Left ventricle myocardium inferior (tissue), 1 donor: ENCODE data around the gene MYOM3. TPM values are rescaled to one million over a fixed set of nuclear protein-coding genes. Genes with fewer than 3 reads are reported as not detected.
A peak's percentile ranks its signal among the peaks of the same experiment; 100 is the strongest.

Source experiments
- DNase-seq: peaks from one replicate; pipeline ENCODE4 v3.0.0-alpha.2; 2020
- H3K27ac ChIP-seq: fragments of 200-600 bp; replicated peaks from 2 replicates; pipeline ENCODE4 v1.8.0; 2021
- H3K27me3 ChIP-seq: fragments of 200-600 bp; 2 replicates; pipeline ENCODE4 v1.8.0; 2021; ENCODE audit warnings: low read depth
- H3K36me3 ChIP-seq: fragments of 200-600 bp; 2 replicates; pipeline ENCODE4 v1.8.0; 2021
- H3K4me1 ChIP-seq: fragments of 200-600 bp; 2 replicates; pipeline ENCODE4 v1.8.0; 2021
- H3K4me3 ChIP-seq: fragments of 200-600 bp; 2 replicates; pipeline ENCODE4 v1.8.0; 2021; ENCODE audit warnings: mild to moderate bottlenecking, moderate library complexity
- H3K9me3 ChIP-seq: fragments of 200-600 bp; replicated peaks from 2 replicates; pipeline ENCODE4 v1.8.0; 2021
- CTCF ChIP-seq: fragments of 200-600 bp; IDR thresholded peaks from 2 replicates; pipeline ENCODE4 v1.8.0; 2021; ENCODE audit warnings: antibody characterized with exemption, mild to moderate bottlenecking, borderline replicate concordance
- intact Hi-C: fragments of 100-400 bp; cut with micrococcal nuclease; formaldehyde crosslinking; loops from one replicate; pipeline ENCODE4 v1.11.0; 2022
- total RNA-seq: library from RNA; stranded (reverse); fragmentation: NEBNext Ultra II Directional; extraction: Animal tissue kit (Norgen Biotek cat#: 25700); gene quantifications from one replicate; pipeline ENCODE4 v1.2.1, GENCODE V29; 2021
- donor health status: DM: no; HTN: yes; CAD: no; lungs with severe emphysema.

Gene MYOM3
- total RNA-seq, 1 donor from 2014 or later: 440 TPM

DNA sequence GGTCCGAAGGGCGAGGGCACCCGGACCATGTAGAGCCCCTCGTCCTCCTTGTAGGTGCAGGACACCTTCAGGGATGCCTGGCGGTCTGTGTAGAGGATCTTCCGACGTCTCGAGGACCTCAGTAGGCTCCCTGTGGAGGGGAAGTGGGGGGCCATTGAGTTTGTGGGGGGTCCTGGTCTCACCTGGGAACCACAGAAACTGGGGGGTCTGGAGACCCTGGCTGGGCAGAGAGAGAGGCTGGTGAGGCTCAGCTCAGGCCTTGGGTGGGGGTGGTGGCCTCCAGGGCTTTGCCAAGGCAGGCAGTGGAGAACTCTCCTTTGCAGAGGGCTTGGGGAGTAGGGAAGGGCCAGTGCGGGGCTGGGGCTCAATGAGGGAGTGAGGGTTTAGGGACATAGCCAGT is 19.0 kb downstream of the MYOM3 start:
- DNase-seq: no peak
- H3K9me3 ChIP-seq: no peaks in the 10 kb centered on the region
- no peak overlapping the region for H3K4me3 ChIP-seq
- peaks cover 59% of the 10 kb centered on the region for H3K36me3 ChIP-seq
- peak overlapping the region; percentile 79 for H3K27ac ChIP-seq
- TF ChIP-seq CTCF: no peak
- intact Hi-C loops: no loop called here
- H3K27me3 ChIP-seq: no peaks in the 10 kb centered on the region
- H3K4me1 ChIP-seq: peaks cover 78% of the 10 kb centered on the region

GRCh38 chr1:24091971-24092482 is 19.9 kb downstream of the MYOM3 start:
- peaks cover 68% of the 10 kb centered on the region for H3K4me1 ChIP-seq
- H3K27ac ChIP-seq: peak overlapping the region; percentile 79
- DNase-seq: no peak
- peaks cover 69% of the 10 kb centered on the region for H3K36me3 ChIP-seq
- no peak for TF ChIP-seq CTCF
- H3K9me3 ChIP-seq: no peaks in the 10 kb centered on the region
- intact Hi-C loops: no loop called here
- no peak overlapping the region for H3K4me3 ChIP-seq
- no peaks in the 10 kb centered on the region for H3K27me3 ChIP-seq

DNA sequence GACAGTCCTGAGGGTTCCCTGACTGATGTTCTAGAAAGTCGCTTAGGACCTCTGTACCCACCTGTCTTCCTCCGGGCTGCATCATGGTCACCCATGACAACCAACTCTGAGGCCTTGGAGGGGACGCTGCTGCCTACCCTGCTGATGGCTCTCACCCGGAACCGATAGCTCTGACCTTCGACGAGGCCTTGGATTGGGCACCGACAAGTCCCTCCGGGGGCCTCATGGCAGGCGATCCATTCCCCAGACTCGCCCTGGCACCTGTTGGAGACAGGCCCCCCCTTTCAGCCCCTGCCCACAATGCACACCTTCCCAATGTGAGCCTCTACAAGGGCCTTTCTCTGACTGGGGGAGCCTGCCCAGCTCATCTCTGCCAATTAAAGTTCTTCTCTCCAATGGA is 21.2 kb downstream of the MYOM3 start:
- Histone ChIP-seq H3K9me3 (no peaks in the 10 kb centered on the region), H3K4me1 (peaks cover 56% of the 10 kb centered on the region), H3K27me3 (no peaks in the 10 kb centered on the region), H3K27ac (peak overlapping the region; percentile 79), H3K36me3 (peaks cover 82% of the 10 kb centered on the region), H3K4me3 (no peak overlapping the region)
- intact Hi-C loops: no loop called here
- no peak for TF ChIP-seq CTCF
- no peak for DNase-seq

DNA sequence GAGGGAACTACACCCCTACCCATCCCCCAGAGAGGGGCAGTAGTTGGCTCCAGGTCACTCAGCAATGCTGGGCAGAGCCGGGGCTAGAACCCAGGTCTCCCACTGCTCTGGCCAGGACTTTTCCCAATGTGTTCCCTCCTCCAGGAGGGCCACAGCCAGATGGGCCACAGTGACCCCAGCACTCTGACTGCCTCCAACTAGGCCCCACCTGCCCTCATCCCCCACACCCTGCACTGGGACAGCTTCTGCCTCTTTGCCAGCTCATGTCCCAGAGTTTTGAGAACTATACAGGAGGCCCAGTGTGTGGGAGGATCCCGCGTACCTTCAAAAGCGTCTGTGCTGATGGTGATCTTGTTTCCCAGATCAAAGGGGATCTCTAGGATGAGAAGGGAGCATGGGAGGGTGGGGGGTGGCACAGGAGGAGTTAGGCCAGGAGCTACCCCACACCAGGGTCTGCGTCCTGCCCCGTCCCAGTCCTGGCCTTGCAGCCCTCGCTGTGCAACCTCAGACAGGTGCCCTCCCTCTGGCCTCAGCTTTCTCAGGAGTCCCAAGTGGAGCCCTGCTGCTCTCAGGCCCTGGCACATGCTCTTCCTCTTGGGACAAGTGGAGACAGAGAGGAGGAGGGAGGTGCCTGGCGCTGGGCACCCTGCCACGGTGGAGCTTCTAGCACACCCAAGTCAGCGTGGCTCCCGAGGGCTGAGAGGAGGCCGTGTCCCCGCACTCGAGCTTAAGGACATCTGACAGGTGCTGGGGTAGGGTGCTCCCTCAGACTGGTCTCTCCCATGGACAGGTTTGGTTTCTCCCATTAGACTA is 22.0 kb downstream of the MYOM3 start:
- intact Hi-C loops: no loop called here
- H3K27ac ChIP-seq: peak overlapping the region; percentile 79
- H3K4me3 ChIP-seq: no peak overlapping the region
- no peak for TF ChIP-seq CTCF
- no peaks in the 10 kb centered on the region for H3K27me3 ChIP-seq
- no peaks in the 10 kb centered on the region for H3K9me3 ChIP-seq
- DNase-seq: peak; percentile 77
- peaks cover 81% of the 10 kb centered on the region for H3K36me3 ChIP-seq
- H3K4me1 ChIP-seq: peaks cover 51% of the 10 kb centered on the region

GRCh38 chr1:24089027-24089742 is 22.8 kb downstream of the MYOM3 start:
- no peaks in the 10 kb centered on the region for H3K9me3 ChIP-seq
- peak overlapping the region; percentile 79 for H3K27ac ChIP-seq
- peaks cover 50% of the 10 kb centered on the region for H3K4me1 ChIP-seq
- peaks cover 79% of the 10 kb centered on the region for H3K36me3 ChIP-seq
- no peaks in the 10 kb centered on the region for H3K27me3 ChIP-seq
- no peak for TF ChIP-seq CTCF
- DNase-seq: no peak
- intact Hi-C loops: no loop called here
- H3K4me3 ChIP-seq: no peak overlapping the region
